HEK293T (cell line): Measurements from ENCODE around the gene CBFA2T2.

Experiments used
- CTCF ChIA-PET: fragments of 350-600 bp; formaldehyde crosslinking; extraction: SDS; loops from one replicate; lab custom pipeline; 2021; ENCODE audit warnings: antibody characterized with exemption, inconsistent platforms; lab: Yijun Ruan, JAX
- POLR2A ChIA-PET: fragments of 350-600 bp; formaldehyde crosslinking; extraction: SDS; loops from one replicate; lab custom pipeline; 2020; ENCODE audit warnings: antibody characterized with exemption, inconsistent platforms; lab: Yijun Ruan, JAX
- DNase-seq: peaks from one replicate; pipeline ENCODE4 v3.0.0; 2012; ENCODE audit warnings: mixed read lengths; ENCODE audit errors: extremely low spot score
- ARNT ChIP-seq: fragments of 450-650 bp; IDR thresholded peaks from 2 replicates; pipeline ENCODE4 v1.6.1; 2017; ENCODE audit warnings: mild to moderate bottlenecking
- BHLHE40 ChIP-seq: fragments of 450-650 bp; IDR thresholded peaks from 2 replicates; pipeline ENCODE4 v1.6.1; 2016; ENCODE audit warnings: mild to moderate bottlenecking, moderate library complexity, borderline replicate concordance
- CTBP1 ChIP-seq: fragments of 450-650 bp; IDR thresholded peaks from 2 replicates; pipeline ENCODE4 v1.6.1; 2016; ENCODE audit warnings: borderline replicate concordance
- ELF4 ChIP-seq: fragments of 450-650 bp; IDR thresholded peaks from 2 replicates; pipeline ENCODE4 v1.6.1; 2017; ENCODE audit warnings: antibody characterized with exemption
- FOXA1 ChIP-seq: fragments of 450-650 bp; IDR thresholded peaks from 2 replicates; pipeline ENCODE4 v1.6.1; 2016; ENCODE audit warnings: mild to moderate bottlenecking
- FOXK2 ChIP-seq: fragments of 450-650 bp; IDR thresholded peaks from 2 replicates; pipeline ENCODE4 v1.6.1; 2016; ENCODE audit warnings: mild to moderate bottlenecking
- FOXM1 ChIP-seq: fragments of 450-650 bp; IDR thresholded peaks from 2 replicates; pipeline ENCODE4 v1.6.1; 2017; ENCODE audit warnings: mild to moderate bottlenecking, borderline replicate concordance
- HDGF ChIP-seq: fragments of 450-650 bp; IDR thresholded peaks from 2 replicates; pipeline ENCODE4 v1.6.1; 2017; ENCODE audit warnings: antibody characterized with exemption, borderline replicate concordance
- L3MBTL2 ChIP-seq: fragments of 450-650 bp; conservative IDR thresholded peaks from 2 replicates; pipeline ENCODE4 v1.6.1; 2016; ENCODE audit warnings: mild to moderate bottlenecking
- LEF1 ChIP-seq: fragments of 450-650 bp; IDR thresholded peaks from 2 replicates; pipeline ENCODE4 v1.6.1; 2017; ENCODE audit warnings: mild to moderate bottlenecking, borderline replicate concordance
- NFRKB ChIP-seq: fragments of 450-650 bp; IDR thresholded peaks from 2 replicates; pipeline ENCODE4 v1.6.1; 2016; ENCODE audit warnings: mild to moderate bottlenecking, moderate library complexity
- SP1 ChIP-seq: fragments of 450-650 bp; IDR thresholded peaks from 2 replicates; pipeline ENCODE4 v1.6.1; 2017
- SUZ12 ChIP-seq: fragments of 450-650 bp; IDR thresholded peaks from 2 replicates; pipeline ENCODE4 v1.6.1; 2016; ENCODE audit warnings: mild to moderate bottlenecking
- TARDBP ChIP-seq: fragments of 450-650 bp; IDR thresholded peaks from 2 replicates; pipeline ENCODE4 v1.6.1; 2016
- ZNF384 ChIP-seq: fragments of 450-650 bp; IDR thresholded peaks from 2 replicates; pipeline ENCODE4 v1.6.1; 2016
- TF ChIP-seq, protein P1 (sequence below): fragments of 450-650 bp; IDR thresholded peaks from 2 replicates; pipeline ENCODE4 v1.6.1; 2016

Gene CBFA2T2

GRCh38 chr20:33594743-33595142, 104.8 kb downstream of the CBFA2T2 start:
- POLR2A ChIA-PET: interaction anchor here (0.6 to 1.3 kb wide), 2 partner anchors 11 to 105 kb away, joined by 3 to 5 read pairs; partner anchors contain the start of gene CBFA2T2
- TF ChIP-seq L3MBTL2 (no peak), ARNT (no peak), NFRKB (no peak), LEF1 (no peak), SP1 (no peak), FOXA1 (no peak), FOXK2 (no peak), FOXM1 (no peak), BHLHE40 (no peak), ZNF384 (no peak), SUZ12 (no peak)
- TF ChIP-seq, protein P1, sequence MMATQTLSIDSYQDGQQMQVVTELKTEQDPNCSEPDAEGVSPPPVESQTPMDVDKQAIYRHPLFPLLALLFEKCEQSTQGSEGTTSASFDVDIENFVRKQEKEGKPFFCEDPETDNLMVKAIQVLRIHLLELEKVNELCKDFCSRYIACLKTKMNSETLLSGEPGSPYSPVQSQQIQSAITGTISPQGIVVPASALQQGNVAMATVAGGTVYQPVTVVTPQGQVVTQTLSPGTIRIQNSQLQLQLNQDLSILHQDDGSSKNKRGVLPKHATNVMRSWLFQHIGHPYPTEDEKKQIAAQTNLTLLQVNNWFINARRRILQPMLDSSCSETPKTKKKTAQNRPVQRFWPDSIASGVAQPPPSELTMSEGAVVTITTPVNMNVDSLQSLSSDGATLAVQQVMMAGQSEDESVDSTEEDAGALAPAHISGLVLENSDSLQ: no peak
- CTCF ChIA-PET: no interaction called here
- DNase-seq: no peak

- ChIA-PET POLR2A (no interaction called here), CTCF (no interaction called here)
- DNase-seq: no peak
- TF ChIP-seq L3MBTL2 (no peak), HDGF (no peak), LEF1 (no peak), SP1 (no peak), ELF4 (no peak), TARDBP (no peak), BHLHE40 (no peak), ARNT (no peak), CTBP1 (no peak)
Observed at GRCh38 chr20:33600414-33600813, 110.5 kb downstream of the CBFA2T2 start.

GRCh38 chr20:33600981-33601380, 111.1 kb downstream of the CBFA2T2 start:
- no peak for TF ChIP-seq LEF1
- TF ChIP-seq SP1: no peak
- no peak for TF ChIP-seq FOXA1
- TF ChIP-seq, protein P1: no peak
- TF ChIP-seq L3MBTL2: no peak
- no peak for TF ChIP-seq FOXM1
- no peak for TF ChIP-seq ARNT
- no peak for TF ChIP-seq ZNF384
- no peak for TF ChIP-seq CTBP1
- TF ChIP-seq FOXK2: no peak
- no peak for TF ChIP-seq SUZ12
- no peak for TF ChIP-seq BHLHE40
- TF ChIP-seq HDGF: no peak
- no peak for TF ChIP-seq TARDBP
- TF ChIP-seq NFRKB: no peak
- no peak for TF ChIP-seq ELF4
- POLR2A ChIA-PET: no interaction called here
- CTCF ChIA-PET: no interaction called here
- DNase-seq: no peak

GRCh38 chr20:33601861-33602260, 112.0 kb downstream of the CBFA2T2 start:
- DNase-seq: no peak
- CTCF ChIA-PET: no interaction called here
- TF ChIP-seq SP1: no peak
- TF ChIP-seq BHLHE40: no peak
- TF ChIP-seq ARNT: no peak
- TF ChIP-seq LEF1: no peak
- TF ChIP-seq, protein P1: no peak
- no peak for TF ChIP-seq NFRKB
- TF ChIP-seq ELF4: no peak
- no peak for TF ChIP-seq HDGF
- TF ChIP-seq TARDBP: no peak
- TF ChIP-seq SUZ12: no peak
- no peak for TF ChIP-seq CTBP1
- no peak for TF ChIP-seq ZNF384
- POLR2A ChIA-PET: no interaction called here

- no peak for DNase-seq
- TF ChIP-seq FOXK2: no peak
- TF ChIP-seq, protein P1: no peak
- no peak for TF ChIP-seq SP1
- no peak for TF ChIP-seq NFRKB
- TF ChIP-seq LEF1: no peak
- TF ChIP-seq BHLHE40: no peak
- no peak for TF ChIP-seq TARDBP
- no peak for TF ChIP-seq ZNF384
- no peak for TF ChIP-seq ARNT
- TF ChIP-seq ELF4: no peak
- TF ChIP-seq CTBP1: no peak
- no peak for TF ChIP-seq L3MBTL2
- CTCF ChIA-PET: no interaction called here
- POLR2A ChIA-PET: no interaction called here
Observed at GRCh38 chr20:33602826-33603590, 113.1 kb downstream of the CBFA2T2 start.
